WI38 (cell line): Measurements from ENCODE around the gene CACNG4.
"Not testable (repeated sequence)": the region's sequence is repeated elsewhere in the genome, so short reads cannot be mapped to it uniquely, and the experiment has no call there.

Experiments used
- H3K4me3 ChIP-seq: 2 replicates; pipeline ENCODE4 v1.5.1; 2011; ENCODE audit warnings: low read depth, mild to moderate bottlenecking, control low read depth, low read length
- CTCF ChIP-seq: IDR thresholded peaks from 2 replicates; pipeline ENCODE4 v1.5.1; 2012; ENCODE audit warnings: low read depth, mild to moderate bottlenecking, control low read depth, low read length

The CACNG4 gene

GRCh38 chr17:66970140-66970539 lies 5.6 kb downstream of the CACNG4 start:
- no peak overlapping the region for H3K4me3 ChIP-seq
- no peak for TF ChIP-seq CTCF

DNA sequence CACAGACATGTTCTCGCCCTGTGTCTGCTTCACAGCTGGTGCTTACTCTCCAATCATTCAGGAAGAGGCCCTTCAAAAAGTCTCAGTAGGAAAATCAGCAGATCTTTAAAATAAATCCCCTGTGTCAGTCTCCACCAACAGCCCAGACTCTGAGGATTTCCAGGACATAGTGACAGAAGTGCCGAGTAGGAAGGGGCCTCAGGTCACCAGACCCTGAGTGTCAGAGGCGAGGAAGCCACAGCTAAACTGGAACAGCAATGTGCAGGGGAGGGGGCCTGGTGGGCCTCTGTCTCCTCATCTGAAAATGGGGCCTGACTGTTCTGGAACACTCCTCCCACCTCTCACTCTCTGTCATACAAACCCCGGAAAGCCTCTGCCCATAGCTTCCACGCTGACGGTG lies 6.3 kb downstream of the CACNG4 start:
- no peak for TF ChIP-seq CTCF
- no peak overlapping the region for H3K4me3 ChIP-seq

DNA sequence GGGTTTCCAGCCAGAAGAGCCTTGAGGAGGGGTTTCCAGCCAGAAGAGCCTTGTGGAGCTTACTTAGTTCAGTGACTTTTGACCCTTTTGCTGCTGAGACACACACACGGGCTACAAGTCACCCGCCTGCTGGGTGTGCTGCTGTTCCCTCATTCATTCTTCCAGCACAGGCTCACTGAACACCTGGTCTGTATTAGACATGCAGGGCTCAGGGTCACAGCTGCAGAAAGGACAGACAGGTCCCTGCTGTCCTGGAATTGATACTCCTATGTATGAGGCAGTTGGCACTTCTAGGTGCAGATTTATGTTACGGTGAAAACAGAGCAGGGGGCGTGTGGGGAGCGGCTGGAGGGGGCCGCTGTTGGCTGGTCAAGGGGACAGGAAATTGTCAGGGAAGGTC lies 6.8 kb downstream of the CACNG4 start:
- TF ChIP-seq CTCF, result no peak
- H3K4me3 ChIP-seq, result no peak overlapping the region

DNA sequence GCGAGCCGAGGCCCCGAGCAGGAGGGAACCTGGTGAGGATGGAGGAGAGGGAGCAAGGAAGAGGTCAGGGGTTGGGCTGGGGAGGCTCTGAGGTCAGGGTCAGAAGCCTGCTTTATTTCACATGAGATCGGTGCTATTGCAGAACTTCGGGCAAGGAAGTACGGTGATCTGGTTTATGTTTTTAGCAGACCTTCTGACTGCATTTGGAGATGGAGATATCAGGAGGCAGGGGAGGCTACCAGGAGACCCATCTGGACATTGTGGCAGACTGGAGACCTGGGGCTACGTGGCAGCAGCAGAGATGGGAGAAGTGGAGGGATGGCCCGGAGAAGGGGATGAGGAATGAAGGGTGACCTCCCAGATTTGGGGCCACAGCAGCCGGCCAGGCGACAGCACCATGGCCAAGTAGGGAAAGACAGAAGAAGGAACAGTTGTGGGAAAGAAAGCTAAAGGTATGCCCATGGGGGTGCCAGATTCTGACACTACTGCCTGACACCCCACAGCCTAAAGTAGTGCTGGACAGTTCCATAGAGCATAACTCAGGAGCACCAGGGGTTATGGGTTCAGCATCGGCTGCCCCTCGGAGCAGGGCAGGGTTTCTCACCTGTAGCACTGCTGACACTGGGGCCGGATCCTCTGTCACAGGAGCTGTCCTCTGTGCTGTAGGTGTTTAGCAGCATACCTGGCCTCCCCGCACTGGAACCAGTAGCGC lies 7.4 kb downstream of the CACNG4 start:
- H3K4me3 ChIP-seq, result no peak overlapping the region
- no peak for TF ChIP-seq CTCF

GRCh38 chr17:66972442-66972830 lies 7.9 kb downstream of the CACNG4 start:
- not testable (repeated sequence) for H3K4me3 ChIP-seq

GRCh38 chr17:66975188-66975587 lies 10.7 kb downstream of the CACNG4 start:
- no peak for TF ChIP-seq CTCF
- no peak overlapping the region for H3K4me3 ChIP-seq

DNA sequence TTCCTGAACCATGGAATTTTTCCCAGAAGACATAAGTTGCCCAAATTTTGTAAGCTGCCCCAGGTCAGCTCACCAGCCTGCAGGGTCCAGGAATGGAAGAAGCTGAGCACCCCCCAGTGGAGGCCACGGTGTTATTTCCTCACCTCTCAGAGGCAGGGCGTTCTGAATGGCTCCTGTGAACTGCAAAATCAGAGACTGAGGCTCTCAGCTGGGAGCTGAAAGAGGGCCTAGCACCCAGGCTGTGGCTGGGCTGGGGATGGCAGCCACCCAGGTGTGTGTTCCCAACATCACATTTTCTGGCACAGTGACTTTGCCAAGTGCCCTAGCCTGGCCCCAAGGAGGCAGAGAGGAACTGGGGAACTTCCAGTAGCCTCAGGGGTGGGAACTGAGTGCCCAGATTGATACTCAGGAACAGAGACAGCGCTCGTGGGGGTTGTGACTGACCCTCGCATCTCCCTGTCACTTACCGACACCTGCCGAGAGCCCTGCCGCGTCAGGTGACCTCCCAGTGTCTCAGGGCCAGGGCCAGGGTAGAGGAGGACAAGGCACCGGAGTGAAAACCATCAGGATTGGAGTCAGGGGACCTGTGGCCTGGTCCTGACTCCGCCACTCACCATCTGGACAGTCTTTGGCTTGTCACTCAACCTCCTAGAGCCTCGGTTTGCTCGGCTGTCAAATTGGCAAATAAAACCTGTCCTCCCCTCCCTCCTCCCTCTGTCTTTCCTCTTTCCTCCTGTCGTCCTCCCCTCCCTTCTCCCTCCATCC lies 11.3 kb downstream of the CACNG4 start:
- TF ChIP-seq CTCF, result no peak
- no peak overlapping the region for H3K4me3 ChIP-seq

DNA sequence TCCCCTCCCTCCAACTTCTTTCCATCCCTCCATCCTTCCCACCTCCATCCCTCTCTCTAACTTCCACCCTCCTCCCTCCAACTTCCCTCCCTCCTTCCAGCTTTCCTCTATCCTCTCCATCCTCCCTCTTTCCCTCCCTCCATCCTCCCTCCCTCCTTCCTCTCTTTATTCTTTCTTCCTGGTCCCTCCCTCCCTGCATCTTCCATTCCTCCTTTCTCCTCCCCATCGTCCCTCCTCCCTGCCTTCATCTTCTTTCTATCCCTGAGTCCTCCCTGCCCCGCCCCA lies 11.8 kb downstream of the CACNG4 start:
- no peak for TF ChIP-seq CTCF
- H3K4me3 ChIP-seq, result no peak overlapping the region
